ENCODE data around the gene MAP2K1.
A peak's percentile ranks its signal among the peaks of the same experiment; 100 is the strongest.

The MAP2K1 gene

GRCh38 chr15:66503780-66504562 lies 117.3 kb downstream of the MAP2K1 start:
- peak overlapping the region; percentile 93 for H3K4me3 ChIP-seq (ENCODE audit: low read depth, low read length)
- no peak for DNase-seq (ENCODE audit: low read depth)
- TF ChIP-seq MAX (IDR thresholded peaks at IDR 0.05; ENCODE audit: low read depth, low read length), result peak; percentile 83
- TF ChIP-seq MYC (IDR thresholded peaks at IDR 0.05; ENCODE audit: low read depth, low read length), result no peak

- TF ChIP-seq MAX (IDR thresholded peaks at IDR 0.05; ENCODE audit: low read depth, low read length) (peak; percentile 80), MYC (IDR thresholded peaks at IDR 0.05; ENCODE audit: low read depth, low read length) (peak; percentile 92), POLR2A (IDR thresholded peaks at IDR 0.05; ENCODE audit: extremely low read depth, insufficient read length) (peak; percentile 96), CTCF (IDR thresholded peaks at IDR 0.05; ENCODE audit: low read depth, low read length) (no peak)
- H3K4me3 ChIP-seq (ENCODE audit: low read depth, low read length), result peak within 1 kb of the TSS; percentile 93
Observed at GRCh38 chr15:66504563-66505429, 118.1 kb downstream of the MAP2K1 start, which contains the start of the genes RPL4 and ZWILCH. TSS of gene RPL4 (minus strand) at chr15:66504855. CDS start at chr15:66504790, 65 bp downstream. TSS of gene ZWILCH (plus strand) at chr15:66505326. CDS start at chr15:66505339, 13 bp downstream.

GRCh38 chr15:66505430-66505811 lies 118.7 kb downstream of the MAP2K1 start:
- H3K4me3 ChIP-seq (ENCODE audit: low read depth, low read length), result peak overlapping the region; percentile 93
- TF ChIP-seq POLR2A (IDR thresholded peaks at IDR 0.05; ENCODE audit: extremely low read depth, insufficient read length) (no peak), MAX (IDR thresholded peaks at IDR 0.05; ENCODE audit: low read depth, low read length) (no peak), MYC (IDR thresholded peaks at IDR 0.05; ENCODE audit: low read depth, low read length) (no peak), CTCF (IDR thresholded peaks at IDR 0.05; ENCODE audit: low read depth, low read length) (no peak)
- no peak for DNase-seq (ENCODE audit: low read depth)

More at GRCh38 chr15:66504563-66505429, 118.1 kb downstream of the MAP2K1 start, which contains the start of the genes RPL4 and ZWILCH:
- peak; percentile 89 for DNase-seq (ENCODE audit: low read depth)

- TF ChIP-seq CTCF (IDR thresholded peaks at IDR 0.05; ENCODE audit: low read depth, low read length) (no peak), POLR2A (IDR thresholded peaks at IDR 0.05; ENCODE audit: extremely low read depth, insufficient read length) (no peak), MYC (IDR thresholded peaks at IDR 0.05; ENCODE audit: low read depth, low read length) (no peak), MAX (IDR thresholded peaks at IDR 0.05; ENCODE audit: low read depth, low read length) (no peak)
- H3K4me3 ChIP-seq (ENCODE audit: low read depth, low read length), result peak overlapping the region; percentile 93
- no peak for DNase-seq (ENCODE audit: low read depth)
Observed at GRCh38 chr15:66505818-66506217, 119.1 kb downstream of the MAP2K1 start.

- no peak for TF ChIP-seq POLR2A (IDR thresholded peaks at IDR 0.05; ENCODE audit: extremely low read depth, insufficient read length)
- no peak for TF ChIP-seq MAX (IDR thresholded peaks at IDR 0.05; ENCODE audit: low read depth, low read length)
- no peak for TF ChIP-seq MYC (IDR thresholded peaks at IDR 0.05; ENCODE audit: low read depth, low read length)
- no peak for TF ChIP-seq CTCF (IDR thresholded peaks at IDR 0.05; ENCODE audit: low read depth, low read length)
- DNase-seq (ENCODE audit: low read depth), result no peak
- H3K4me3 ChIP-seq (ENCODE audit: low read depth, low read length), result no peak overlapping the region
Observed at GRCh38 chr15:66508293-66508883, 121.7 kb downstream of the MAP2K1 start.

Data from NB4 (cell line).